Measurements from ENCODE around the gene ESYT1.

Gene ESYT1

GRCh38 chr12:56161690-56162351, 33.8 kb downstream of the ESYT1 start:
- in situ Hi-C loops (cut with MboI; ENCODE audit: low sequenced_read_pairs, unreplicated experiment), result no loop called here
- no peak for DNase-seq (ENCODE audit: low spot score)
- no peak for TF ChIP-seq CTCF (IDR thresholded peaks at IDR 0.05; ENCODE audit: borderline replicate concordance, control extremely low read depth, extremely low read depth, insufficient read depth, missing control alignments)

GRCh38 chr12:56162468-56163290, 34.6 kb downstream of the ESYT1 start:
- in situ Hi-C loops (cut with MboI; ENCODE audit: low sequenced_read_pairs, unreplicated experiment), result no loop called here
- TF ChIP-seq CTCF (IDR thresholded peaks at IDR 0.05; ENCODE audit: borderline replicate concordance, control extremely low read depth, extremely low read depth, insufficient read depth, missing control alignments), result no peak
- no peak for DNase-seq (ENCODE audit: low spot score)

GRCh38 chr12:56163533-56164344, 35.7 kb downstream of the ESYT1 start:
- in situ Hi-C loops (cut with MboI; ENCODE audit: low sequenced_read_pairs, unreplicated experiment), result no loop called here
- no peak for TF ChIP-seq CTCF (IDR thresholded peaks at IDR 0.05; ENCODE audit: borderline replicate concordance, control extremely low read depth, extremely low read depth, insufficient read depth, missing control alignments)
- no peak for DNase-seq (ENCODE audit: low spot score)

- DNase-seq (ENCODE audit: low spot score), result no peak
- TF ChIP-seq CTCF (IDR thresholded peaks at IDR 0.05; ENCODE audit: borderline replicate concordance, control extremely low read depth, extremely low read depth, insufficient read depth, missing control alignments), result no peak
- in situ Hi-C loops (cut with MboI; ENCODE audit: low sequenced_read_pairs, unreplicated experiment), result no loop called here
Observed at GRCh38 chr12:56164345-56164729, 36.3 kb downstream of the ESYT1 start.

- no peak for TF ChIP-seq CTCF (IDR thresholded peaks at IDR 0.05; ENCODE audit: borderline replicate concordance, control extremely low read depth, extremely low read depth, insufficient read depth, missing control alignments)
- DNase-seq (ENCODE audit: low spot score), result no peak
- in situ Hi-C loops (cut with MboI; ENCODE audit: low sequenced_read_pairs, unreplicated experiment), result no loop called here
Observed at GRCh38 chr12:56165369-56165768, 37.3 kb downstream of the ESYT1 start.

GRCh38 chr12:56169229-56169759, 41.2 kb downstream of the ESYT1 start:
- TF ChIP-seq CTCF (IDR thresholded peaks at IDR 0.05; ENCODE audit: borderline replicate concordance, control extremely low read depth, extremely low read depth, insufficient read depth, missing control alignments), result no peak
- in situ Hi-C loops (cut with MboI; ENCODE audit: low sequenced_read_pairs, unreplicated experiment), result no loop called here
- no peak for DNase-seq (ENCODE audit: low spot score)

Measured in GM13976 (cell line).